ENCODE measurements around the gene TFCP2.
"Not testable (repeated sequence)": the region's sequence is repeated elsewhere in the genome, so short reads cannot be mapped to it uniquely, and the experiment has no call there.

TFCP2 gene, protein sequence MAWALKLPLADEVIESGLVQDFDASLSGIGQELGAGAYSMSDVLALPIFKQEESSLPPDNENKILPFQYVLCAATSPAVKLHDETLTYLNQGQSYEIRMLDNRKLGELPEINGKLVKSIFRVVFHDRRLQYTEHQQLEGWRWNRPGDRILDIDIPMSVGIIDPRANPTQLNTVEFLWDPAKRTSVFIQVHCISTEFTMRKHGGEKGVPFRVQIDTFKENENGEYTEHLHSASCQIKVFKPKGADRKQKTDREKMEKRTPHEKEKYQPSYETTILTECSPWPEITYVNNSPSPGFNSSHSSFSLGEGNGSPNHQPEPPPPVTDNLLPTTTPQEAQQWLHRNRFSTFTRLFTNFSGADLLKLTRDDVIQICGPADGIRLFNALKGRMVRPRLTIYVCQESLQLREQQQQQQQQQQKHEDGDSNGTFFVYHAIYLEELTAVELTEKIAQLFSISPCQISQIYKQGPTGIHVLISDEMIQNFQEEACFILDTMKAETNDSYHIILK

DNA sequence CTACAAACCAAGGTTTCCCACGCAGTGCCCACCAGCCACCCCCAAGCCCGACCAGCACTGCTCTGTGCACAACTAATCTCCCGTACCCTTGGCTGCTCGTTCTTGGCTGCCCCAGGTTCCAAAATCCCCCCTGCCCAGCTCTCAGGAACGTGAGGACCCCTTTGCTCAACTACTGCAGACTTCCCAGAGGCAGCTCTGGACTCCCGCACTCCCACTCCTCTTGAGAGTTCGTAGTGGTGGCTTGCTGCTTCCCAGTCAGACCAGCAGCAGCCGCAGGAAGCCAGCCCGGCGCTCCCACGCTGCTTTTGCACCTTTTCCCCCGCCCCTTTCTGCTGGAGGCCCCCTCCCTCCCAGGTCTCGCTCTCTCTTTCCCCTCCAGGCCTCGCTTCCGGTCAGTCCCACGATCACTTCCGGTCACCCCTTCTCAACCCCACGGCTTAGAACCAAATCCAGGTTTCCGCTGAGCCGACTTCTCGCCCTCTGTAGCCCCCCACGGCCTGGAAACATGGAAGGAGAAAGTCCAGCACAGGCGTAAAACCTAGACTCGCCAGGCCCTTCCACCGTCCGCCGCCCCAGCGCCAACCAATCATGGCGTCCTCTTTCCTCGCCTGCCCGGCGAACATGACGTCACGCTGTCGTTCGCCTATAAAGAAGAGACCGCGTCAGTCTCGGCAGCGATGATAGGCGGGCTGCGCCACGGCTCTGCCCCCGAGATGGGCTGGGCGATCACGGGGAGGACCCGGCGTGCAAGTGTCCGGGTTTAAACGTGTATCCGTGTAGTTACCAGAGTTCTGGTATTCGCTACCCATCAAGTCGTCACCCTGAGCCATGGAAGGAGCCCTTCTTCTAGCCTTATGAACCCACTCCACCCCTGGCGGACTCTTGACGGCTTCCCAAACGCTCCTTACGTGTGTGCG lies at the start of gene TFCP2:
TFCP2 (minus strand) TSS at position 621 of the 917 bp plus-strand sequence. CDS start 713 bp downstream, outside the sequence.
- FAIRE-seq: peak; percentile 96

DNA sequence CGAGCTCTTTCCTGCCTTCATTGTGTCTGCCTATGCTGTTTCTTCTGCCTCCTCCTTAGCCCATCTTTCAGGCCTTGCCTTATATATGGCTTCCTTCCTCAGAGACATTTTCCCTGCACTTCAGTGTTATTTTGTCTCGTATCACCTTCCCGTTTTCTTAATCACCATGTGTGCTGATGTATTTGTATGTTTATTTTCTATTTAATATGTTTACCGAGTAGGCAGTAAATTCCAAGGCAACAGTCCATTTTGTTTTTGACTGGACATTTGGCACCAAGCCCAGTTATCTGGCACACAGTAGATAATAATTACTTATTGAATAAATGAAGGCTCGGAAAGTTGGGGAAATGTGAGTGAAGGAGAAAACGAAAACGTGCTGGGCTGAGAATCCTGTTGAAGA lies 49.5 kb upstream of the TFCP2 start:
- FAIRE-seq: no peak

DNA sequence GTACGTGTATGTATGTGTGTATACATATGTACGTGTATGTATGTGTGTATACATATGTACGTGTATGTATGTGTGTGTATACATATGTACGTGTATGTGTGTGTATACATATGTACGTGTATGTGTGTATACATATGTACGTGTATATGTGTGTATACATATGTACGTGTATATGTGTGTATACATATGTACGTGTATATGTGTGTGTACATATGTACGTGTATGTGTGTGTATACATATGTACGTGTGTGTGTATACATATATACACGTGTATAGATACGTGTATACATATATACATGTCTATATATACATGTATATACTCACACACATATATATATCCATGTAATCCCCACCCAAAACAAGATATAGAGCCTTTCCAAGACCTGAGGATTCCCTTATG lies 46.9 kb upstream of the TFCP2 start:
- FAIRE-seq: not testable (repeated sequence)

DNA sequence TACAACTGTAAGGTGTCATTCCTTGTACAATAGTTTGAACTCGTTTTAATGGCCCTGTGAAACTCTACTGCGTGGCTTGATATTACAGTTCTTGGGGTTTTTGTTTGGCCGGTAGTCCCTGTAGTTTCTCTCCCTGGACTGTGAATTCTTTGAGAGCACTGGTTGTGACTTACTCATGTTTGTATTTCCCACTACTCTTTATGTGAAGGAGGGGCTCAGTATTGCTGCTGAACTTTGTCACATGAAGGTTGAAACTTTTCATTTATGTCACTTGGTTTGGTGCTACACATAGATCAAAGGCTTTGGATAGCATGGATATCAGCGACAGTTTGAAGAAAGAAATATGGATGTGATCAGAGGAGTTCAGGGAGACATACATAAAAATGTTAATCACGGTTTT lies 46.4 kb upstream of the TFCP2 start:
- FAIRE-seq: no peak

DNA sequence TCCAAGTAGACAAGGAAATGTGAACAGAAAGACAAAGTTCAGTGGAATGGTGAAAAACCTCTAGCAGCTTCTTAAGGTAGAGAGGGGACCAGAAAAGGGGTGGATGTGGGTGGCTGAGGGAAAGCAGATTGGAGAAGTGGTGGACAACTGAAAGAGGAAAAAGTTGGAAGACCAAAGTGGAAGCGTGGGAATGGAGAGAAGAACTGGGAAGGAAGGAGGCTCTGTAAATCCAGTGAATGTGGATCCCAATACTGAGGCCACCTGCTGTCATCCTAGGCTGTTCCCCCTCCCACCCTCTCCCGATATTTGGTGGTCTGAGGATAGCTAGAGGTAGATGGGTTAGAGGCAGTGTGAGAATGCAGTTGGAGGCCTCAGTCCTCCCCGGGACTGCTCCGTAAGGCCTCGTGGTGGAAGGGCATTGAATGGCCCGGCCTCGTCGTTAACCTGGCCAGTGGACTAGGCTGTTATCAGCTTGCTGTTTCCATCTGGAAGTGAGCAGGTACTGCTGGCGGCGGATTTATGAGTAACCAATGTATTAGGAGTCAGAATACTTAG lies 45.7 kb upstream of the TFCP2 start:
- no peak for FAIRE-seq

DNA sequence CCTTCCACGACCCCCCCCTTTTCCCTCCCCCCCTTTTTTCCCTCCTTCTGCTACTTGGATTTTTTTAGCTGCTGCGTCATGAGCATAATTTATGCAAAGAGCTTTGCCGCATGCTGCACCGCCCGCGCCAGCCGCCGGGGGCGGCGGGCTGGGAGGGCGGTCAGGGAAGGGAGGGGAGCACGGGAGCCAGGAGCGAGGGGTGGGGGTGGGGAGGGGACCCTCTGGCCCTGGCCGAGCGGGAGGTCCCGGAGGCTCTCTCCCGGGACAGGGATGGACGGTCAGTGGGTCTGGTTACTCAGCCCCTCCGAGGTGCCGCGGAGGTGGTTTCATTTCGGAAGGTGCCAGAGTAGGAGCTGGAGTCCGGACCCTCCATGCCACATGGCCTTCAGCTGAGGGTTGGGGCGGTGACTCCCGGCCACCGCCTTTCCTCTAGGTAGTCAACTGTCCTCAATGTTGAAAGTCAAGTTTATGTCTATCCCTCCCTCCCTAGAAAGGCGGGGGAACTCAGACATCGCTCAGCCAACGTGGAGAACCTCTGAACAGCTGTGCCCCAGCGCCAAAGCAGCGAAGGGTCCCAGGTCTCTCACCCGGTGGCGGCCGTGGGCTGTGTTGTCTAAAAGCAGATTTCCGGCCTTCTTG lies 45.2 kb upstream of the TFCP2 start, which contains the start of gene POU6F1:
POU6F1 (minus strand) TSS at position 95 of the 639 bp plus-strand sequence. CDS start 11,226 bp downstream, outside the sequence.
- FAIRE-seq: no peak

DNA sequence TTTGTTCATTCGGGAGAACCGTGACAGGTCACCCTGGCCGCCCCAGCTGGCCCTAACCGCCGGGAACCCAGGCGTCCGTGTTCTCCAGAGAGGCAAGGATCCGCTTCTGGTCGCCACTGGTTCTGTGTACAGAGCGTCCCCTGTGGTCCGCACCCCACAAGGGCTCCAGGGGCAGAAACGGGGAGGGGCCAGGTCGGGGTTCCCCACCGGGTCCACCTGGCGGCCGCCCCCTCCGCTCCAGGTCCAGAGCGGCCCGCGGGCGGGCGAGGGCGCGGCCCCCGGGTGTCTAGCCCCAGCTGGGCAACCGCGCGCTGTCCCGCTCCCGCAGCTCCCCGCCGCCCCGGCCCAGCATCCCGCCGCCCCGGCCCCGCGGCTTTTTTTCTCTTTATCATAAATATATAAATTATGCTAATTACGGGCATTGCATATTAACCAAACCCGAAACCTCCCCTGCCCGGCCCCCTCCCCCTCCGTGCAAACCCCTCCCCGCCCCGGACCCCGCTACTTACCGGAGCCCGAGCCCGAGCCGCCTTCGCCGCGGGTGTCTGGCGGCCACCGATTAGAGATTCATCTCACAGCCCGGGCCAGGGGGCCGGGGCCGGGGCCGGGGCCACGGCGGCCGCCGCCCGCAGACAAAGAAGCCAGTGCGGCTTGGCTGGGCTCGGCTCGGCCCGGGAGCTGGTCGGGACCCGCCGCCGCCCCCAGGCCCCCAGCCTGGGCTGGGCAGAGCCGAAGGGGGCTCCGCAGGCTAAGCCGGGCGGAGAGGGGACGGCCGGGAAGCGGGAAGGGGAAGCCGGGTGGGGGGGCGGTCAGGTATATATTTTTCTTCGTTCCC lies 44.4 kb upstream of the TFCP2 start:
- no peak for FAIRE-seq

DNA sequence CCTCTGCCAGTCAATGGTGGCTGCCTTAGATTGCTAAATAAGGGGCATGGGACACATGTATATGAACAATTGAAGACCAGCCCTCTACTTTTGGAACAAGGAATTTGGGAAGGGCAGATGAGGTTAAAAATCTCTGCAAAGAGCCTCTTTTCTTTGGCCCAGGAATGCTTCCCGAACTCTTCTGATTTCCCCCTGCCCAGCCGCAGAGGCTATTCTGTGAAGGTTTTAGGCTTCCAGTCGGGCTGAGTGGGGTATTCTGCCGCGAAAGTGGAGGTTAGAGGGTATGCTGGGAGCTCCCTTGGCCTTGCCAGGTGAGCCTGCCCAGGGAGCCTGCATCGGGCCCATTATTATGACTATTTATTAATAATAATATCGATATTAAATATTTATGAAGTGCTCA lies 43.7 kb upstream of the TFCP2 start:
- FAIRE-seq: no peak

DNA sequence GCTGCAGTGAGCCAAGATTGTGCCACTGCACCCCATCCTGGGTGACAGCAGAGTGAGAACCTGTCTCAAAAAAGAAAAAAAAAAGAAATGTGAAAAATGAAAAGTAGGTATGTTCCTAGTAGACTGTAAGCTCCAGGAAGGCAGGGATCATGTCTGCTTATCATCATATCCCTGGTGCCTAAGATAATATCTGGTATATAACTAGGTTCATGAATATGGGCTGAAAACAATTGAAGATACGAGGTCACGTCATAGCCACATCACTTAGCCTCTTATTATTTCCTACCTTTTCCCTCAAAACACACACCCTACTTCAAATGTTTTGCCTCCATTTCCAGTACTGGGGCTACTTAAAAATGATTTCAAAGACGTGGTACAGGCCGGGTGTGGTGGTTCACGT lies 42.0 kb upstream of the TFCP2 start:
- FAIRE-seq: no peak

DNA sequence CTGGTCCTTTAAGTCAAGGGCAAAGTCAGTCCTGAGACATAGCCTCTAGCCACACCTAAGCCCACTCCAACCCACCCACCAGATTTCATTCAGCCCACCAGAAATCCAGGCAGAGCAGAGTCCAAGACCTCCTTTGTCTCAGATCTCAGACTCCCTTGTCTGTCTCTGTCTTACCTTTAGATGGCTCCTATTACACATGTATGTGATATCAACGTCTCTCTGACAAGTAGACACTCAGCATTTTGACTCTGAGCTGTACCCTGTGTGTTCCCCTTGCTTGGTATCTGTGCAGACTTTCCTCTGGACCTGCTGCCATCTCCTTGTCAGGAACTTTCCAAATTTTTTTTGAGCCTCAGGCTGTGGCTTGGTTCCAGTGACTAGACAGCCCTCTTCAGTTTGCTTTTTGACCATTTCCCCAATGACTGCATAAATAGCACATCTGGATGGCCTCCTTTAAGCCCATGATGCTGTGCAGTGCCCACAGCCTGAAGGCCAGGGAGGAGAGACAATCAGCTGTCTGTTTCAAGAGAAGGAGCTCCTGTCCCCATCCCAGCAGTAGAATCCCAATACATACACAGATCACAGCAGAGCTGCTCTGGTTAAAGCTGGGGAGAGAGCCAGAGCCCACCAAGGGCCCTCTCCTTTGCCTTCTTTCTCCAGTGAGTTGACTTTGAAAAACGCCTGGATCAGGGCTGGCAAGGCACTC lies 37.9 kb upstream of the TFCP2 start:
- no peak for FAIRE-seq

DNA sequence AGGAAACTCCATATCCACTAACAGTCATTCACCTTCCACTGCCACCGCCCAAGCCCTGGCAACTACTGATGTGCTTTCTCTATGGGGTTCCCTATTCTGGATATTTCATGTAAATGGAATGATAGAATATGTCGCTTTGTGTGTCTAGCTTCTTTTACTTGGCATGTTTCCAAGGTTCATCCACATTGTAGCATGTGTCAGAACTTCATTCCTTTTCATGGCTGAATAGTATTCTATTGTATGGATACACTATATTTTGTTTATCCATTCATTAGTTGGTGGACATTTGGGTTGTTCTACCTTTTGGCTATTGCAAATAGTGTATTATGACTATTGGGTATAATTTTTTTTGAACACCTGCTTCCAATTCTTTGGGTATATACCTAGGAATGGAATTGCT lies 36.3 kb upstream of the TFCP2 start:
- FAIRE-seq: no peak

DNA sequence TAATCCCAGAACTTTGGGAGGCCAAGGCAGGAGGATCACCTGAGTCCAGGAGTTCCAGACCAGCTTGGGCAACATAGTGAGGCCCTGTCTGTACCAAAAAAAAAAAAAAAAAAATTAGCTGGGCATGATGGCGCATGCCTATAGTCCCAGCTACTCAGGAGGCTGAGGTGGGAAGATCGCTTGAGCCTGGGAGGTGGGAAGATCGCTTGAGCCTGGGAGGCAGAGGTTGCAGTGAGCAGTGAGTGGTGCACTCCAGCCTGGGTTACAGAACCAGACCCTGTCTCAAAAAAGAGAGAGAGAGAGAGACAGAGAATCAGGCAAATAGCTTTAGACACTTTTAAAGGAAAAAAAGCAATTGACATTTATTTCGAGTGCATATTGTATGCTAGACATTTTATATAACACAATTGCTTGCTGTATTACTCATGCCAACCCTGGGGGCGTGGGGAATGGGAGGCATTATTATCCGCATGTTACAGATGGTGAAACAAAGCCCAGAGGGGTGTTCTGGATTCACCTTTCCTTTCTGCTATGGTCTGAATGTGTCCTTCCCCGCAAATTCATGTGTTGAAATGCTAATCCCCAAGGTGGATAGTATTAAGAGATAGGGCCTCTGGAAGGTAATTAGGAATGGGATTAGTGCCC lies 35.2 kb upstream of the TFCP2 start:
- FAIRE-seq: no peak

DNA sequence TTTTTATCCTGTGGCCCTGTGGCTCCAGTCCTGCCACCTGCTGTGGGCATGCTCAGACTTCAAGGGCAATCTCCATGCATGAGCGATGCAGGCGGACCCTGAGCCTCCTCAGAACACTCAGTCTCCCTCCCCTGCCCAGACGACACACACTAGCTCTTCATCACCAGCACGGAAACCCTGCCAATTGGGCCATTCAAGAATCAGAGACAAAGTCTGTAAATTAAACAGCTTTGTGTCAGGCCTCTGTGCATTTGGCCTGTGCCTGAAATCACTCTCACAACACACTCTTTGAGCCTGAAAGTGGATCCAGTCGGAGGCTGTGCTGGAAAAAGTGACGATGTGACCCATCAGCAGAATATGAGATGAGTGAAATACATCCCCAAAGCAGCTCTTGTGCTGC lies 32.4 kb upstream of the TFCP2 start:
- FAIRE-seq: no peak

DNA sequence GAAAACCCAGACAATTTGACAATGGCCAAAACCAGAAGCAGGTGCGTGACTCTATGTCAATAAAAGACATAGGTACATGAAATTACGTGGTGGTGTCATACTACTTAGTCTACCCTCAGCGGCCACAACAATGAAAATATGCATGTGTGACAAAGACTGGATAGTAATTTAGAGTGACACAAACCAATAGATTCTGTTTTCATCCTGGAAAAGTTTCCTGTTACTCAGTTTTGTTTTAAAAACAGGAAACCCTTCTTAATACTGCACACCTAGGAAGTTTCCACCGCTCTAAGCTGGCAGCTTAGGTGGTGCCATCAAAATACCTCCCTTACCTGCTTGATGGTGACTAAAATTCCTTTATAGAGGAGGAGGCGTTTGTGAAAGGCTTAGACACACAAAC lies 29.8 kb upstream of the TFCP2 start:
- no peak for FAIRE-seq

DNA sequence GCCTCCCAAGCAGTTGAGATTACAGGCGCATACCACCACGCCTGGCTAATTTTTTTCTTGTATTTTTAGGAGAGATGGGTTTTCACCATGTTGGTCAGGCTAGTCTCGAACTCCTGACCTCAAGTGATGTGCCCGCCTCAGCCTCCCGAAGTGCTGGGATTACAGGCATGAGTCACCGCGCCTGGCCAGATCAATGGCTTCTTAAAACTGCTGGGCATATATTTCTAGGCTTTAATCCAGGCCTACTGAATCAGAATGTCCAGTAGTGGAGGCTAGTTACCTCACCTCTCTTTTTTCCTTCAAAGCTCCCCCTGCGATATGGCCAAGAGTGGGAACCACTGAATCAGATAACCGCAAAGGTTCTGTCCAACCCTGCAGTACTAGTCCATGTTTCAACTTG lies 27.9 kb upstream of the TFCP2 start:
- no peak for FAIRE-seq

DNA sequence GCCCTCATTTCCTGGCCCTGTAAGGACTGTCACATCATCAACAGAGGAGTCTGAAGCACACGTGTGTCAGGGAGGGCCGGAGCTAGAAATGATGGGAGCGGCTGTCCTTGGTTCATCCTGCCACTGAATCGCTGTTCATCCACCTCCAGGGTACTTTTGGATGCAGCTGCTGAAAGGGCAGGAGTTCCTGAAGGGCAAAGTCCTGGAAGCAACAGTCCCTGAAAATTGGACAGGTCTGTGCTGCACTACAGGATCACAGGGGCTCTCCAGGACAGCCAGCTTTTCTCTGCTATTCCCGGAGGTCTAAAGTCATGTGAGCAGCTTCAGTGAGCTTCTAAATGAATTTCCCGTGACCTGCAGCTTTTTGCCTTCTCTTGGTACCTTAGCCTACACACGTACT lies 27.2 kb upstream of the TFCP2 start:
- FAIRE-seq: no peak

DNA sequence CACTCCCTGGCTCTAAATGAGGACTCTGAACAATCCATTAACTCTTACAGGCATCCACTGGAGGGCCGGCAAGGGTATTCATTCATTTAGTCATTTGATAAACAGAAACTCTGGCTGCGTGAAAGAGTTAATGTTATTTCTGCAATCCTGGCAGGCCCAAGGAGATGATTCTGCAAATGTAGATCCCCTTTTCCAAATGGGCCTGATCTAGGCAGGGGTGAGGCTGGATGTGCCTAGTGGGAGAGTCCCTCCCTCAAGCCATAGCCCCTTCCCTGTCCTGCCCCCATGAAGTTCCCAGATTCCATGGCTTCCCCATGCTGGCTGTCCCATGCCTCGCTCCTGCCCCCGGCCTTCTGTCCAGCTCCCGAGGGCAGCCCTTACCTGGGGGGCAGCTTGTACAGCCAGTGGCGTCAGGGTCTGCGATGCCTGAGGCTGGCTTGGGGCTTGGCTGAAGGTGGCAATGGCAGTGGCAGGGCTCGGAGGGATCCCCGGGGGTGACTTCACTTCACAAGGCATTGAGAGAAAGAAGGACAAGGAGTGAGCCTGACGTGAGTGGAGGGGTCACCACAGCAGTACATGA lies 26.5 kb upstream of the TFCP2 start:
- FAIRE-seq: no peak

DNA sequence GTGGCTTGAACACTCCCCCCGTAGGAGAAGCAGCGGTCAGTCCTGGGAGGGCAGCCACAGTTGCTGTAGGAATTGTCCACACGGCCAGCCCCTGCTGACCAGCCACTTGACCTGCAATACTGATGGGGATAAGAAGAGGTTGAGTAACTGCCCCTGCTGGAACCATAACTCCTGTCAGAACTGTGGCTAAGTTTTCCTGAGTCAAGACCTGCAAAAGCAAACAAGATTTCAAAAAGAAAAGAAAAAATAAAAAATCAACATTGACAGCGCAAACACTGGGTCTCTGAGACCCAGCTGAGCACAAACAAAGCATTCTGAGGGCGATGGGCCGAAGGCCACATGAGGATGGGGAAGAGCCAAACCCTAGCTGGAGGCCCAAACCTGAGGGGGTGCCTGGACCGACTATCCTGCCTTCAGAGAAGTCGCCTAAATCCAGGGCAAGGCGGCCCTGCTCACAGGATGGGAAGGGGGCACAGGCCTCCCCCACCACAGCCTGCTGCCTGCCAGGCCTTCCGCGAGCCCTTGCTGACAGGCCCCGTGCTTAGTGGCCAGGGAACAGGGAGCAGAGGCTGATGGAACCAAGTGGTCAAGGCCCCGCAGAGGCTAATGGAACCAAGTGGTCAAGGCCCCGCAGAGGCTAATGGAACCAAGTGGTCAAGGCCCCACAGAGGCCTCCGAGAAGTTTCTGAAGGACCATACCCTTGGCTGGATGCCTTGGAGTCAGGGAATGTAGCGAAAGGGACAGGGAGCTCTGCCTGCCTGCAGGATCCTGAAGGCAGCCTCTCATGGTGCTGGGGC lies 25.8 kb upstream of the TFCP2 start:
- FAIRE-seq: no peak

Measured in G401.6 (cell line).